ENCODE results near the gene HSPB1. TPM values are rescaled to one million over a fixed set of nuclear protein-coding genes. Genes with fewer than 3 reads are reported as not detected.

The HSPB1 gene
- total RNA-seq, 1 donor from 2014 or later: 57.1 TPM

DNA sequence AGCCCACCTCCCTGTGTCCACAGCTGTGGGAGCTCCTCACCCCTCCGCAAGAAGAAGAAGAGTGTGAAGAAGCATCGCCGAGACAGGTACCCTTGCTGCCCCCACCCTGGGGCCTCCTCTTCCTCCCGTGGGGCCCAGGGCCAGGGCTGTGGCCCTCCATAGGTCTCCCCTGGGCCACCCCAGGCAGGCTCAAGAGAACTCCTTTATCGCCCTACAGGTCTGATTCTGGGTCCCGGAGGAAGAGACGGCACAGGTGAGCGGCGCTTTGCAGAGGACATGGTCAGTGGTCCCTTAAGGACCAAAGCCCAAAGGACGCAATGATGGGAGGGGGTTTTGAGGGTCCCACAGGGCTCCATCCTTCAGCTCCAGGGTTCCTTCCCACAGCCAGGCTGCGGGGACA is 41.1 kb upstream of the HSPB1 start:
- Mint-ChIP-seq H3K4me3 (no peak overlapping the region), H3K9me3 (no peaks in the 10 kb centered on the region), H3K4me1 (no peaks in the 10 kb centered on the region), H3K27me3 (ENCODE audit: low read depth) (peaks cover 46% of the 10 kb centered on the region), H3K27ac (ENCODE audit: unreplicated experiment) (no peak overlapping the region), H3K36me3 (ENCODE audit: low read depth) (no peaks in the 10 kb centered on the region)
- no peak for DNase-seq (ENCODE audit: low read depth, low spot score)
- TF ChIP-seq, protein P1, sequence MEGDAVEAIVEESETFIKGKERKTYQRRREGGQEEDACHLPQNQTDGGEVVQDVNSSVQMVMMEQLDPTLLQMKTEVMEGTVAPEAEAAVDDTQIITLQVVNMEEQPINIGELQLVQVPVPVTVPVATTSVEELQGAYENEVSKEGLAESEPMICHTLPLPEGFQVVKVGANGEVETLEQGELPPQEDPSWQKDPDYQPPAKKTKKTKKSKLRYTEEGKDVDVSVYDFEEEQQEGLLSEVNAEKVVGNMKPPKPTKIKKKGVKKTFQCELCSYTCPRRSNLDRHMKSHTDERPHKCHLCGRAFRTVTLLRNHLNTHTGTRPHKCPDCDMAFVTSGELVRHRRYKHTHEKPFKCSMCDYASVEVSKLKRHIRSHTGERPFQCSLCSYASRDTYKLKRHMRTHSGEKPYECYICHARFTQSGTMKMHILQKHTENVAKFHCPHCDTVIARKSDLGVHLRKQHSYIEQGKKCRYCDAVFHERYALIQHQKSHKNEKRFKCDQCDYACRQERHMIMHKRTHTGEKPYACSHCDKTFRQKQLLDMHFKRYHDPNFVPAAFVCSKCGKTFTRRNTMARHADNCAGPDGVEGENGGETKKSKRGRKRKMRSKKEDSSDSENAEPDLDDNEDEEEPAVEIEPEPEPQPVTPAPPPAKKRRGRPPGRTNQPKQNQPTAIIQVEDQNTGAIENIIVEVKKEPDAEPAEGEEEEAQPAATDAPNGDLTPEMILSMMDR (conservative IDR thresholded peaks at IDR 0.05): no peak

DNA sequence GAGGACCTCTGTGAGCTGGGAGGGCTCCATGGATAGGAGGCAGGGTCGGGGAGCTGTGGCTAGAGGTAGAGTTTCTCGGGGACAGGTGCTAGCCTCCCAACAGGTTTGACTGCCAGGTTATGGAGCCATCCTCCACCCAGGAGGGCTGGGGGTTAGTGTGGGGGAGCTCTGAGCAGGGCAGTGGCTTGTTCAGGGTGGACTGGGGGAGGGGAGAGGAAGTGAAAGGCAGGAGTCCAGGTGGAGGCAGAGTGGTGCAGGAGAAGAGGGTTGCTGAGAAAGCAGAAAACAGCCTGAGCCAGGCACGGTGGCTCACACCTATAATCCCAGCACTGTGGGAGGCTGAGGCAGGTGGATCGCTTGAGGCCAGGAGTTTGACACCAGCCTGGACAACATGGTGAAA is 40.5 kb upstream of the HSPB1 start:
- TF ChIP-seq, protein P1 (conservative IDR thresholded peaks at IDR 0.05): no peak
- Mint-ChIP-seq H3K9me3 (no peaks in the 10 kb centered on the region), H3K4me1 (no peaks in the 10 kb centered on the region), H3K27me3 (ENCODE audit: low read depth) (peaks cover 50% of the 10 kb centered on the region), H3K4me3 (no peak overlapping the region), H3K27ac (ENCODE audit: unreplicated experiment) (no peak overlapping the region), H3K36me3 (ENCODE audit: low read depth) (no peaks in the 10 kb centered on the region)
- no peak for DNase-seq (ENCODE audit: low read depth, low spot score)

GRCh38 chr7:76262683-76263402 is 39.6 kb upstream of the HSPB1 start:
- Mint-ChIP-seq H3K4me1 (no peaks in the 10 kb centered on the region), H3K9me3 (no peaks in the 10 kb centered on the region), H3K4me3 (no peak overlapping the region), H3K36me3 (ENCODE audit: low read depth) (no peaks in the 10 kb centered on the region), H3K27me3 (ENCODE audit: low read depth) (peaks cover 52% of the 10 kb centered on the region), H3K27ac (ENCODE audit: unreplicated experiment) (no peak overlapping the region)
- peak; percentile 62 for DNase-seq (ENCODE audit: low read depth, low spot score)
- TF ChIP-seq, protein P1 (conservative IDR thresholded peaks at IDR 0.05): peak; percentile 77

DNA sequence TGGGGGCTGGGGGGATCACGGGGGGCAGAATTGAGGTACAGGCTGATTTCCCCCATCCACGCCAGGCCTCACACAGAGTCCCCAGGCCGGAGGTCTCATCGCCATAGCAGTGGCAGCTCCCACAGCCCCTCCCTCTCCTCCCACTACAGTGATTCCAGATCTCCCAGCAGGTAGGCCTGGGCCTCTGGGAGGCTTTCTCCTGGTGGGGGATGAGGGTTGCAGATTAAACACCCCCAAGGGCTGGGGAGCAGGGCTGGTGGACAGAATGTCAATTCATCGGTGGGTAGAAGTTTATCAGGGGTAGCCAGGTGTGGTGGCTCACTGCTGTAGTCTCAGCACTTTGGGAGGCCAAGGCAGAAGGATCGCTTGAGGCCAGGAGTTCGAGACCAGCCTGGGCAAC is 37.2 kb upstream of the HSPB1 start:
- H3K36me3 Mint-ChIP-seq (ENCODE audit: low read depth): no peaks in the 10 kb centered on the region
- peaks cover 4% of the 10 kb centered on the region for H3K4me1 Mint-ChIP-seq
- H3K9me3 Mint-ChIP-seq: no peaks in the 10 kb centered on the region
- peaks cover 61% of the 10 kb centered on the region for H3K27me3 Mint-ChIP-seq (ENCODE audit: low read depth)
- TF ChIP-seq, protein P1 (conservative IDR thresholded peaks at IDR 0.05): no peak
- H3K27ac Mint-ChIP-seq (ENCODE audit: unreplicated experiment): no peak overlapping the region
- no peak for DNase-seq (ENCODE audit: low read depth, low spot score)
- no peak overlapping the region for H3K4me3 Mint-ChIP-seq

DNA sequence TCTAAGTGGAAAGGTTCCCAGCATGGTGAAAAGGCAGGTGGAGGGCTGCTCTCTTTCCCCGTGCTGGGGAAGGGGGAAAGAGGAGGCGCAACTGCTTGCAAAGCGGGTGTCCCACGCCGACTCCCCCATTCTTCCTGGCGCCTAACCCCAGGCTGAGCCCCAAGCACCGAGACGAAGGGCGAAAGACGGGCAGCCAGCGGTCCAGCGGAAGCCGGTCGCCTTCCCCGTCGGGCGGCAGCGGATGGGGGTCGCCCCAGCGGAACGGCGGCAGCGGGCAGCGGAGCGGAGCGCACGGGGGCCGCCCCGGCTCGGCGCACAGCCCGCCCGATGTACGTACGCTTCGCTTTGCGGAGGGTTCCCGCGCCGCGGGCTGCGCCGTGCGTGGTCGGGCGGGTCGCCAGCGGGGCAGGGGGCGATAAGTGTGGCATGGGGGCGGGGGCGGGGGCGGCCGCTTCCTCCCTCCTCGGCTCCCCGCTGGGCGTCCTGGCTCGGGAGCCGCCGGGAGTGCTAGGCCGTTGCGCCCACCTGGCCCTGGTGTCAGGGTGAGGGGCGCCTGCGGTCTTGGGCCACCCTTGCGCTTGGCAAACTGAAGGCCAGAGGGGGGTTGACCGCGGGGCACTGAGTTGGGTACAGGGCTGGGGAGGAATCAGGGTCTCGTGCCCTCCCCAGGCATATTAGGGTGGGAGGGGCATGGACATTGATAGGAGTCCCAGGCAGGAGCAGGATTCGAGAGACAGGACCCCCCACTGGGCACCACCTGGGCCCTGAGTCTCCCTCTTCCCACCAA is 35.2 kb upstream of the HSPB1 start:
- Mint-ChIP-seq H3K9me3 (no peaks in the 10 kb centered on the region), H3K36me3 (ENCODE audit: low read depth) (no peaks in the 10 kb centered on the region), H3K4me1 (peaks cover 4% of the 10 kb centered on the region), H3K27ac (ENCODE audit: unreplicated experiment) (no peak overlapping the region), H3K4me3 (no peak overlapping the region), H3K27me3 (ENCODE audit: low read depth) (peaks cover 75% of the 10 kb centered on the region)
- no peak for DNase-seq (ENCODE audit: low read depth, low spot score)
- TF ChIP-seq, protein P1 (conservative IDR thresholded peaks at IDR 0.05): no peak

All from neural crest cell (in vitro differentiated cells).